Body of pancreas (tissue), 4 donors: ENCODE data around the gene ARAP1. TPM values are rescaled to one million over a fixed set of nuclear protein-coding genes. Genes with fewer than 3 reads are reported as not detected.
A peak's percentile ranks its signal among the peaks of the same experiment; 100 is the strongest.

Source experiments
- ATAC-seq: fragments of 150-250 bp; one replicate; pipeline ENCODE4 v1.9.1; 2016
- DNase-seq, 4 donors: peaks; one replicate each; pipeline ENCODE4 v3.0.0-alpha.2; 2019
- H3K27ac ChIP-seq, 4 donors: fragments of 200-600 bp; sonication (generic); 1 replicate in 3 of 4; 2 replicates in 1 of 4; pipeline versions ENCODE4 v1.5.1 to v1.6.1; 2016 to 2019; ENCODE audit warnings: mild to moderate bottlenecking in 1 of 4, mixed read lengths in 1 of 4, moderate library complexity in 1 of 4
- H3K27me3 ChIP-seq, 2 donors: fragments of 200-600 bp; sonication (generic); one replicate each; pipeline ENCODE4 v1.6.0; 2016; ENCODE audit warnings: mild to moderate bottlenecking in 1 of 2
- H3K36me3 ChIP-seq, 2 donors: fragments of 200-600 bp; sonication (generic); replicated peaks in 1 of 2; 2 replicates each; pipeline ENCODE4 v1.5.1; 2016; ENCODE audit warnings: low read depth in 2 of 2; ENCODE audit not compliant: insufficient read depth in 1 of 2
- H3K4me1 ChIP-seq: fragments of 200-600 bp; sonication (generic); one replicate; pipeline ENCODE4 v1.6.0; 2016
- H3K4me3 ChIP-seq, 2 donors: fragments of 200-600 bp; sonication (generic); 1 replicate in 1 of 2; 2 replicates in 1 of 2; pipeline ENCODE4 v1.5.1; 2016 to 2019
- H3K9me3 ChIP-seq, 3 donors: fragments of 200-600 bp; sonication (generic); 1 replicate in 2 of 3; 2 replicates in 1 of 3; pipeline ENCODE4 v1.5.1; 2016
- CTCF ChIP-seq, 7 experiments: fragments of 450-650 bp in 4 of 7; fragments of 200-600 bp in 3 of 7; sonication (generic) in 3 of 7; IDR thresholded peaks; one replicate each; pipeline ENCODE4 v1.5.1; 2016 to 2019; ENCODE audit warnings: antibody characterized with exemption in 7 of 7
- POLR2A ChIP-seq, 3 donors: fragments of 450-650 bp; IDR thresholded peaks; one replicate each; pipeline ENCODE4 v1.6.1; 2016; ENCODE audit warnings: antibody characterized with exemption in 3 of 3, mild to moderate bottlenecking in 2 of 3
- WGBS, 2 donors: methylation state at CpG; one replicate each; pipeline ENCODE4 v1.1.5; 2017; 5-methylcytosine and 5-hydroxymethylcytosine counted together
- intact Hi-C: fragments of 100-400 bp; cut with DNase I; formaldehyde crosslinking; loops from one replicate; pipeline ENCODE4 v1.15.1; 2023
- total RNA-seq, 2 donors: library from RNA; depleted of rRNA; stranded (reverse); fragments of >200 nt; gene quantifications; one replicate each; pipeline ENCODE4 v1.1.0, GENCODE V29; 2016

ARAP1 gene
- total RNA-seq, 2 donors from 2014 or later: 63.3 to 208 TPM

GRCh38 chr11:72773291-72773690 is 21.1 kb upstream of the ARAP1 start:
- WGBS, 2 donors: 12 to 13% methylated on average over 3 to 5 of the region's 5 CpGs
- Histone ChIP-seq H3K9me3 (no peaks in the 10 kb centered on the region), H3K4me1 (peaks cover 95% of the 10 kb centered on the region), H3K36me3 (no peaks in the 10 kb centered on the region), H3K27ac (peak overlapping the region in 3 of 4 donors; percentile 0 to 48 (median 25)), H3K4me3 (no peak overlapping the region), H3K27me3 (no peaks in the 10 kb centered on the region)
- intact Hi-C loops: no loop called here
- TF ChIP-seq CTCF (IDR thresholded peaks at IDR 0.05): no peak
- TF ChIP-seq POLR2A (IDR thresholded peaks at IDR 0.05): no peak
- DNase-seq (peak; percentile 50 to 74 (median 68)), ATAC-seq (peak; percentile 8)

- Histone ChIP-seq H3K27ac (no peak overlapping the region), H3K4me3 (no peak overlapping the region), H3K9me3 (no peaks in the 10 kb centered on the region), H3K27me3 (no peaks in the 10 kb centered on the region), H3K36me3 (no peaks in the 10 kb centered on the region), H3K4me1 (peaks cover 95% of the 10 kb centered on the region)
- 74 to 86% methylated on average over 6 to 12 of the region's 12 CpGs for WGBS, 2 donors
- intact Hi-C loops: no loop called here
- no peak for DNase-seq
- no peak for ATAC-seq
- TF ChIP-seq POLR2A (IDR thresholded peaks at IDR 0.05) (no peak), CTCF (IDR thresholded peaks at IDR 0.05) (no peak)
Measured at GRCh38 chr11:72772059-72772458, 19.9 kb upstream of the ARAP1 start.

GRCh38 chr11:72771507-72771906 is 19.3 kb upstream of the ARAP1 start:
- DNase-seq (no peak), ATAC-seq (no peak)
- 53 to 66% methylated on average over 4 of the region's 4 CpGs for whole genome bisulfite sequencing, 2 donors
- H3K4me1 ChIP-seq: peaks cover 95% of the 10 kb centered on the region
- intact Hi-C loops: no loop called here
- H3K9me3 ChIP-seq: no peaks in the 10 kb centered on the region
- no peaks in the 10 kb centered on the region for H3K36me3 ChIP-seq
- no peak overlapping the region for H3K27ac ChIP-seq
- TF ChIP-seq CTCF (IDR thresholded peaks at IDR 0.05) (no peak), POLR2A (IDR thresholded peaks at IDR 0.05) (no peak)
- H3K4me3 ChIP-seq: no peak overlapping the region
- H3K27me3 ChIP-seq: no peaks in the 10 kb centered on the region

GRCh38 chr11:72770799-72771198 is 18.6 kb upstream of the ARAP1 start:
- peak in 1 of 4 donors; percentile 36 for DNase-seq
- ATAC-seq: no peak
- Histone ChIP-seq H3K36me3 (no peaks in the 10 kb centered on the region), H3K9me3 (no peaks in the 10 kb centered on the region), H3K27ac (no peak overlapping the region), H3K4me3 (no peak overlapping the region), H3K4me1 (peaks cover 88% of the 10 kb centered on the region), H3K27me3 (no peaks in the 10 kb centered on the region)
- 84% methylated on average over 3 of the region's 3 CpGs for WGBS, 2 donors
- intact Hi-C loops: no loop called here
- TF ChIP-seq CTCF (IDR thresholded peaks at IDR 0.05): no peak
- TF ChIP-seq POLR2A (IDR thresholded peaks at IDR 0.05): no peak

GRCh38 chr11:72769680-72770079 is 17.5 kb upstream of the ARAP1 start:
- Histone ChIP-seq H3K27me3 (no peaks in the 10 kb centered on the region), H3K4me1 (peaks cover 76% of the 10 kb centered on the region), H3K36me3 (no peaks in the 10 kb centered on the region), H3K27ac (no peak overlapping the region), H3K4me3 (no peak overlapping the region), H3K9me3 (no peaks in the 10 kb centered on the region)
- no peak for DNase-seq
- TF ChIP-seq CTCF (IDR thresholded peaks at IDR 0.05) (no peak), POLR2A (IDR thresholded peaks at IDR 0.05) (no peak)
- ATAC-seq: no peak
- 56 to 61% methylated on average over 4 of the region's 4 CpGs for WGBS, 2 donors
- intact Hi-C loops: no loop called here
